Measurements from ENCODE around the gene EREG. TPM values are rescaled to one million over a fixed set of nuclear protein-coding genes. Genes with fewer than 3 reads are reported as not detected.

The EREG gene
- total RNA-seq, 4 donors from 2014 or later: under 0.01 to 0.13 (median under 0.01) TPM; not detected in 1

- WGBS, 2 donors: 63 to 67% methylated on average over 1 of the region's 1 CpG
- H3K4me1 ChIP-seq: peaks cover 0 to 14% of the 10 kb centered on the region in 2 donors
Observed at GRCh38 chr4:74367656-74368290, 2.8 kb downstream of the EREG start.

DNA sequence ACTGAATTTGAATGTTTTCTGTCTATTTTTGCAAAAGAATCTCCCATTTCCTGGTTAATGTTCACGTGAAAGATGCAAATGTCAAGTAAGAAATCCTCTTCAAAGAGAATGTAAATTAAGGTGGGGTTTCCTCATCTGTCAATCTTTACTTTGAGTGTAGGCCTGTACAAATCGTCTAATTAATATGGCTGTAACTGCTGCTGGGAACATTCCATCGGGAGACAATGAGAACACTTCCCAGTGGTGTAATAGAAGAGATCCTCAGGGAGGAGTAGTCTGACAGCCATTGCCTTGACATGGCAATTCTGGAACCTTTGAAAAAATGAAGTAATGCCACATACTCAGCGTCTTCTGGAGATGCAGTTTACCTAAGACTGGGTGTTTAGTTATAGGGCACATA, 3.7 kb downstream of the EREG start:
- H3K4me3 ChIP-seq (replicated peaks in 1 of 3): no peak overlapping the region
- no peak for TF ChIP-seq CTCF (IDR thresholded peaks at IDR 0.05)
- no peak for TF ChIP-seq POLR2A (IDR thresholded peaks at IDR 0.05)
- DNase-seq: no peak
- H3K36me3 ChIP-seq: no peaks in the 10 kb centered on the region
- peaks cover 0 to 14% of the 10 kb centered on the region in 2 donors for H3K4me1 ChIP-seq
- no peaks in the 10 kb centered on the region for H3K27me3 ChIP-seq
- intact Hi-C loops (cut with DNase I): no loop called here
- H3K9me3 ChIP-seq: no peaks in the 10 kb centered on the region
- 62 to 76% methylated on average over 4 of the region's 4 CpGs for WGBS, 2 donors
- H3K27ac ChIP-seq: no peak overlapping the region

More at GRCh38 chr4:74367656-74368290, 2.8 kb downstream of the EREG start:
- no peak overlapping the region for H3K27ac ChIP-seq
- no peaks in the 10 kb centered on the region for H3K27me3 ChIP-seq
- TF ChIP-seq POLR2A (IDR thresholded peaks at IDR 0.05) (no peak), CTCF (IDR thresholded peaks at IDR 0.05) (no peak)
- DNase-seq: no peak
- H3K4me3 ChIP-seq (replicated peaks in 1 of 3): no peak overlapping the region
- no peaks in the 10 kb centered on the region for H3K36me3 ChIP-seq
- intact Hi-C loops (cut with DNase I): no loop called here
- no peaks in the 10 kb centered on the region for H3K9me3 ChIP-seq

DNA sequence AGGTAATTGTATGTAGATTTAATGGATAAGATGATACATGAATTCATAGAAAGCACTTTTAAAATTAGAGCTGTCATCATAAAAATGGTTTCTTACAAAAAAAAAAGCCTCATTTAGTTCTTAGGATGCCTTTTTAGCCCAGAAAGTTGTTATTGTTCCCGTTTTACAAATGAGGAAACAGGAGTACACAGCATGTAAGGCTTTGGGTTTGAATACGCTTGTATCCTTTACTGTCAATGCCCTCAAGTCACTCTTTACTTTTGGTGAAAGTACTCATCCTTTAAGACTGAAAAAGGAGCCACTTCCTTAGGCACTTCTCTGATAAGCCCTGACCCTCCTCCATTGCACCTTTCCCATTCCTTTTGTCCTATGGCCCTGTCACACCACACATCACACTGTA, 4.9 kb downstream of the EREG start:
- Histone ChIP-seq H3K9me3 (no peaks in the 10 kb centered on the region), H3K27me3 (no peaks in the 10 kb centered on the region), H3K4me3 (replicated peaks in 1 of 3) (no peak overlapping the region), H3K4me1 (peaks cover 0 to 11% of the 10 kb centered on the region in 2 donors), H3K36me3 (no peaks in the 10 kb centered on the region), H3K27ac (no peak overlapping the region)
- WGBS, 2 donors: 69 to 82% methylated on average over 2 of the region's 2 CpGs
- no peak for TF ChIP-seq POLR2A (IDR thresholded peaks at IDR 0.05)
- TF ChIP-seq CTCF (IDR thresholded peaks at IDR 0.05): no peak
- intact Hi-C loops (cut with DNase I): loop anchor here (10.0 kb wide), 1 partner anchor 305 kb away; no protein-coding TSS in a partner anchor
- no peak for DNase-seq

DNA sequence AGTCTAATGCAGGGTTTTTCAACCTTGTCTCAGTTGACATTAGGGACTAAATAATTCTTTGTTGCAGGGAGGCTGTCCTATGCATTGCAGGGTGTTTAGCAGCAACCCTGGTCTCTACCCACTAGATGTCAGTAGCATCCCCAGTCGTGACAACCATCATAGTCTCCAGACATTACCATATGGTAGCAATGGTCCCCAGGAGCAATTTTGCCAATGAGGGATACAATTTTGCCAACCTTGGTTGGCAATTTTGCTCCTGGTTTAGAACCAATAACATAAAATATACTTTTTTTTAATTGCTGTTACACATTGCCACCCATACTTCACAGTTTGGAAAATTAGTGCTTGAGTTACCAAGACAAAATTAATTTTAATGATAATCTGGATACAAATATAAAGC, 6.0 kb downstream of the EREG start:
- TF ChIP-seq CTCF (IDR thresholded peaks at IDR 0.05) (peak in 4 of 6 experiments; percentile 11 to 45 (median 35)), POLR2A (IDR thresholded peaks at IDR 0.05) (no peak)
- DNase-seq: no peak
- Histone ChIP-seq H3K4me1 (peaks cover 0 to under 1% of the 10 kb centered on the region in 2 donors), H3K9me3 (no peaks in the 10 kb centered on the region), H3K36me3 (no peaks in the 10 kb centered on the region), H3K4me3 (replicated peaks in 1 of 3) (no peak overlapping the region), H3K27ac (no peak overlapping the region), H3K27me3 (no peaks in the 10 kb centered on the region)
- intact Hi-C loops (cut with DNase I): loop anchor here (10.0 kb wide), 1 partner anchor 304 kb away; no protein-coding TSS in a partner anchor
- 4 to 13% methylated on average over 1 of the region's 1 CpG for WGBS, 2 donors

DNA sequence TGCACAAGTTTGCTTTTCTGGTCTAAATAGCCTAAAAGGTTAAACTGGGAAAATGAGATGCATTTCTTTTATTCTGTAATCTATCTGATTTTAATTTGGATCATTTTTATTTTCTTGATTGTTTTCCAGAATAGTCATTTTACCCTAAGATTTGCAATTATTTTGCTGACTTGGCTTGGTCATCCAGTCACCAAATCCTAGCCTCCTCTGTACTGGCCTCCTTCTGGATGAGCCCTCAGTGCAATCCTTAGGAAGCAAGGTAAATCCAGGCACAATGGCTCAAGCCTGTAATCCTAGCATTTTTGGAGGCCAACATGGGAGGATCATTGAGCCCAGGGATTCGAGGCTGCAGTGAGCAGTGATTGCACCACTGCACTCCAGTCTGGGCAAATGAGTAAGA, 9.2 kb downstream of the EREG start:
- Histone ChIP-seq H3K9me3 (no peaks in the 10 kb centered on the region), H3K27ac (no peak overlapping the region), H3K36me3 (no peaks in the 10 kb centered on the region), H3K4me3 (replicated peaks in 1 of 3) (no peak overlapping the region), H3K4me1 (no peaks in the 10 kb centered on the region), H3K27me3 (no peaks in the 10 kb centered on the region)
- no peak for TF ChIP-seq CTCF (IDR thresholded peaks at IDR 0.05)
- no peak for TF ChIP-seq POLR2A (IDR thresholded peaks at IDR 0.05)
- no peak for DNase-seq
- intact Hi-C loops (cut with DNase I): loop anchor here (10.0 kb wide), 1 partner anchor 301 kb away; no protein-coding TSS in a partner anchor
- WGBS, 2 donors: 85 to 87% methylated on average over 1 of the region's 1 CpG

All from thyroid gland (tissue), 4 donors.